Measurements from ENCODE around the gene CD47. TPM values are rescaled to one million over a fixed set of nuclear protein-coding genes. Genes with fewer than 3 reads are reported as not detected.

CD47 gene
- total RNA-seq (10 to 100 TPM; 53.5 to 96.6 (median 72.1) TPM), polyA plus RNA-seq (42.6 TPM)
- long read RNA-seq, donor 1, full-length matches to known transcripts: 83 of 103 reads
- long read RNA-seq, donor 1, partial matches to known transcripts: 2 of 103 reads
- long read RNA-seq, donor 1, other reads (novel, unspliced or antisense): 18 of 103 reads
- long read RNA-seq, donor 2, full-length matches to known transcripts: 52 of 58 reads
- long read RNA-seq, donor 2, partial matches to known transcripts: 1 of 58 reads
- long read RNA-seq, donor 2, other reads (novel, unspliced or antisense): 5 of 58 reads
- long read RNA-seq, donor 3, full-length matches to known transcripts: 269 of 309 reads
- long read RNA-seq, donor 3, partial matches to known transcripts: 5 of 309 reads
- long read RNA-seq, donor 3, other reads (novel, unspliced or antisense): 35 of 309 reads
- long read RNA-seq, donor 4, full-length matches to known transcripts: 55 of 65 reads
- long read RNA-seq, donor 4, partial matches to known transcripts: 1 of 65 reads
- long read RNA-seq, donor 4, other reads (novel, unspliced or antisense): 9 of 65 reads

- intact Hi-C loops (cut with DNase I): loop anchor here in 2 of 4 donors (10.0 kb wide), 2 partner anchors 136 to 146 kb away; no protein-coding TSS in a partner anchor
- peak within 1 kb of the TSS; percentile 16 for H3K27ac ChIP-seq (ENCODE audit: low read length)
- peak within 1 kb of the TSS; percentile 81 for H3K4me3 ChIP-seq (ENCODE audit: low read length)
- no peaks in the 10 kb centered on the region for H3K9me3 ChIP-seq (ENCODE audit: control insufficient read depth, low read length)
- ATAC-seq: peak; percentile 96 to 97
- peak; percentile 96 to 99 (median 98) for DNase-seq
- H3K27me3 ChIP-seq (ENCODE audit: control insufficient read depth, insufficient read depth): no peaks in the 10 kb centered on the region
- H3K4me1 ChIP-seq (ENCODE audit: control insufficient read depth, insufficient read depth, low read length): no peaks in the 10 kb centered on the region
- under 1% methylated on average over 106 of the region's 106 CpGs for WGBS
Observed at GRCh38 chr3:108090701-108091497, at the start of gene CD47. Gene CD47, minus strand, starts transcription at chr3:108091031. Its CDS starts 123 bp downstream, at chr3:108090908.

DNA sequence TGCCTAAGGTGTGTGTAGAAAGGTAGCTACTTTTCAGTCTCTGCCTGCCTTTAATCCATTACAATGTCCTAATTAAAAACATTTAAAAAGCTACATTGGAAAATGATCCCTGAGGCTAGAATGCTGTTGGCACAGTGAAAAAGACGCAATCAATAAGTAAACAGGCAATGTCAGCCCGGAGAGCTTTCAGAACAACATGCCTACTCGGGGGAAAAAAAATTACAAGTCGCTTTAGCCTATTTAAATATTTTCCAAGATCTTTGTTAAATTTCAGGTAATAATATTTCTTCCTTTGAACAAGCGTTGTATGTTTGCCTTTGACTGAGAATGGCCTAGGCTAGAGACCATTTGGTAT, 46.6 kb upstream of the CD47 start:
- Histone ChIP-seq H3K4me1 (ENCODE audit: control insufficient read depth, insufficient read depth, low read length) (no peaks in the 10 kb centered on the region), H3K9me3 (ENCODE audit: control insufficient read depth, low read length) (no peaks in the 10 kb centered on the region), H3K27me3 (ENCODE audit: control insufficient read depth, insufficient read depth) (no peaks in the 10 kb centered on the region), H3K27ac (ENCODE audit: low read length) (no peak overlapping the region), H3K4me3 (ENCODE audit: low read length) (no peak overlapping the region)
- no peak for ATAC-seq
- WGBS: 90% methylated on average over 5 of the region's 5 CpGs
- intact Hi-C loops (cut with DNase I): no loop called here
- no peak for DNase-seq

- Histone ChIP-seq H3K4me3 (ENCODE audit: low read length) (no peak overlapping the region), H3K27me3 (ENCODE audit: control insufficient read depth, insufficient read depth) (no peaks in the 10 kb centered on the region), H3K9me3 (ENCODE audit: control insufficient read depth, low read length) (no peaks in the 10 kb centered on the region), H3K4me1 (ENCODE audit: control insufficient read depth, insufficient read depth, low read length) (no peaks in the 10 kb centered on the region), H3K27ac (ENCODE audit: low read length) (no peak overlapping the region)
- DNase-seq (no peak), ATAC-seq (no peak)
- 81% methylated on average over 13 of the region's 13 CpGs for WGBS
- intact Hi-C loops (cut with DNase I): no loop called here
Observed at GRCh38 chr3:108136561-108137459, 46.0 kb upstream of the CD47 start.

DNA sequence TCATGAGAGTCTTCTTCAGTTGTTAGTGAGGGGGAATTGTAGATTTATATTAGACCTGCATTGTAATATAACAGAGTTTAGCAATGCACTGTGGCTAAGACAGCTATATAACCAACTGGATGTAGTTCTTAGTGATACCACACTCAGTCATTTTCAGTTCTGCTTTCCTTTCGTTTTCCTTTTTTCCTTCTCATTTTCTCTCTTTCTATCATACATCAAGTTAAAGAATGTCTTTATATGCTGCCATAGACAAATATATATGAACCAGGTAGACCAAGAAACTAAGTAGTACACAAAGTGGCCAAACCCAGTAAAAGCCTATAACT, 43.7 kb upstream of the CD47 start:
- H3K27me3 ChIP-seq (ENCODE audit: control insufficient read depth, insufficient read depth): no peaks in the 10 kb centered on the region
- intact Hi-C loops (cut with DNase I): no loop called here
- H3K4me3 ChIP-seq (ENCODE audit: low read length): no peak overlapping the region
- ATAC-seq: no peak
- no peak overlapping the region for H3K27ac ChIP-seq (ENCODE audit: low read length)
- DNase-seq: no peak
- no peaks in the 10 kb centered on the region for H3K4me1 ChIP-seq (ENCODE audit: control insufficient read depth, insufficient read depth, low read length)
- H3K9me3 ChIP-seq (ENCODE audit: control insufficient read depth, low read length): no peaks in the 10 kb centered on the region
- WGBS: 61% methylated on average over 1 of the region's 1 CpG

DNA sequence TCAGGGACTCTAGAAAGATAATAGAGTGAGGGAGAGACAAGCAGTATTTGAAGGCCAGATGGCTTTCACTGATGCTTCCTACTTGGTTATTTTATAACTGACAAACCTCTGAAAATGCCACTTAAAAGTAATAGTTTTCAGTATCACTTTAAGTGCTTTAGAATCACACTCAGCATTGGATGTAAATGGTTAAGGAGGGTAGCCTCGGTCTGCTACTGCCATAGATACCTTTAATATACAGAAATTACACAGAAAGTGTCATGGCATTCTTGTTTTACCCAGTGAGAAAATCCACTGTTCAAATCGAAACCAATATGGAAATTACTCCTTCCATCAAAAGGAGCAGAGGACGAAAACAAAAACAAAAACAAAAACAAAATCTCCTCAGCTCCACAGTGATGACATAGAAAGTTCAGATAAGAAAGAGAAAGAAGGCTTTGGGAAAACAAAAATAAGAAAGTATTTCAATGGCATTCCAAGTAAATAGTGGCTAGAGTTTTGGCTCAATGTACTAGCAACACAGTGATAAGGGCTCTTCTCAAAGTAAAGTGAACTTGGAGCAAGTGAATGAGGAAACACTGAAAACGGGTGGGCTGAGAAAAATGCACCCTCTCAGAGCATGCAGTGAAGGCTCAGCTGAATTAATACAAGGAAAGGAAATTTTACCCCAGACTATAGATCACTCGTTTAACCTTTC, 43.2 kb upstream of the CD47 start:
- intact Hi-C loops (cut with DNase I): no loop called here
- no peaks in the 10 kb centered on the region for H3K27me3 ChIP-seq (ENCODE audit: control insufficient read depth, insufficient read depth)
- no peaks in the 10 kb centered on the region for H3K4me1 ChIP-seq (ENCODE audit: control insufficient read depth, insufficient read depth, low read length)
- H3K27ac ChIP-seq (ENCODE audit: low read length): no peak overlapping the region
- no peak for DNase-seq
- H3K9me3 ChIP-seq (ENCODE audit: control insufficient read depth, low read length): no peaks in the 10 kb centered on the region
- WGBS: 45% methylated on average over 5 of the region's 5 CpGs
- no peak for ATAC-seq
- H3K4me3 ChIP-seq (ENCODE audit: low read length): no peak overlapping the region

DNA sequence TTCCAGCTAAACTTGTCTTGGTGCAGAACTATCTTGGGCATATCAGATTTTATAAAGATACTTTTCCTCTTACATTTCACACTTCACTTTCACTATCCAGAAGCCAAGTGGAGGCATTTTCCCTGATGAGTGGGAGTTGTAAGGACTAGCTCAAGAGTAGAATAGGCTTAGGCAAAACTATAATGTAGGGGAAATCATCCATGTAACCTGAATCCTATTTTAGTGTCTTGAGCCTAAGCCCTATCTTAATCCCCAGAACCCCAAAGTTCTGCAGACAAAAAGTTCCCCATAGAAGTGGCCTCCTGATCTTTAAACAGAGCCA, 42.2 kb upstream of the CD47 start:
- H3K4me1 ChIP-seq (ENCODE audit: control insufficient read depth, insufficient read depth, low read length): no peaks in the 10 kb centered on the region
- no peak for ATAC-seq
- H3K27ac ChIP-seq (ENCODE audit: low read length): no peak overlapping the region
- no peak overlapping the region for H3K4me3 ChIP-seq (ENCODE audit: low read length)
- no peaks in the 10 kb centered on the region for H3K9me3 ChIP-seq (ENCODE audit: control insufficient read depth, low read length)
- no peak for DNase-seq
- intact Hi-C loops (cut with DNase I): no loop called here
- H3K27me3 ChIP-seq (ENCODE audit: control insufficient read depth, insufficient read depth): no peaks in the 10 kb centered on the region

DNA sequence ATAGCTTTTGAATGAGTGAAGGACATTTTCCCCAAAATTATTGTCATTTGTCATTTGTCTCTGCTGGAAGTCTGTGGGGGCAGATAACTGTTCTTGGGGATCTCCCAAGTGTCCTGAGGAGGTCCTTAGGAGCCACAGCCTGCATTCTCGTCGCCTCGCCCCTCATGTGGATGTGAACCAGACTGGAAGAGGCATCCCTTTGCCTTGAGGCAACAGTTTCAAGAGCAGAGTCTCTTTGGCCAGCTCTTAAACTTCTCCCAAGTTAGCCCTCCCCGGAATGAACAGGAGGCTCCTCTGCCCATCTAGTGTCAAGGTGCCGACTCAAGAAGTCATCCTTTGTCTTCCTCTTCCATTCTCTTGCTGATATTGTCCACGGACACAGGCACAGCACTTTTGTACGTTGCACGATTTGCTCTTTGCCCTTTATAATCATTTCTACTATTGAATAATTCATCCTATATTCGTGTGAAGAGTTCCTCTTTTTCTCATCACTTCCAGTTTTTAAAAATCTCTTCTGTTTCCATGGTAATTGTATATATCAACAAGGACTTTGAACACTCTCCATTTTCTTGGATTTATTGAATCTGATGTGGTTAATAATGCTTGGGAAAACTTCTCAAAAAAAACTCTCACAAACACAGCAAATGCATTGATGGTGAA, 40.8 kb upstream of the CD47 start:
- H3K4me1 ChIP-seq (ENCODE audit: control insufficient read depth, insufficient read depth, low read length): no peaks in the 10 kb centered on the region
- no peaks in the 10 kb centered on the region for H3K9me3 ChIP-seq (ENCODE audit: control insufficient read depth, low read length)

GRCh38 chr3:108130701-108131474, 40.1 kb upstream of the CD47 start:
- H3K9me3 ChIP-seq (ENCODE audit: control insufficient read depth, low read length): no peaks in the 10 kb centered on the region
- ATAC-seq (no peak), DNase-seq (no peak)
- H3K4me3 ChIP-seq (ENCODE audit: low read length): no peak overlapping the region
- H3K27me3 ChIP-seq (ENCODE audit: control insufficient read depth, insufficient read depth): no peaks in the 10 kb centered on the region
- no peak overlapping the region for H3K27ac ChIP-seq (ENCODE audit: low read length)
- H3K4me1 ChIP-seq (ENCODE audit: control insufficient read depth, insufficient read depth, low read length): no peaks in the 10 kb centered on the region
- intact Hi-C loops (cut with DNase I): no loop called here

More for the DNA sequence above, 40.8 kb upstream of the CD47 start:
- WGBS: 83% methylated on average over 9 of the region's 9 CpGs
- Histone ChIP-seq H3K4me3 (ENCODE audit: low read length) (no peak overlapping the region), H3K27ac (ENCODE audit: low read length) (no peak overlapping the region), H3K27me3 (ENCODE audit: control insufficient read depth, insufficient read depth) (no peaks in the 10 kb centered on the region)
- intact Hi-C loops (cut with DNase I): no loop called here
- no peak for ATAC-seq
- no peak for DNase-seq

DNA sequence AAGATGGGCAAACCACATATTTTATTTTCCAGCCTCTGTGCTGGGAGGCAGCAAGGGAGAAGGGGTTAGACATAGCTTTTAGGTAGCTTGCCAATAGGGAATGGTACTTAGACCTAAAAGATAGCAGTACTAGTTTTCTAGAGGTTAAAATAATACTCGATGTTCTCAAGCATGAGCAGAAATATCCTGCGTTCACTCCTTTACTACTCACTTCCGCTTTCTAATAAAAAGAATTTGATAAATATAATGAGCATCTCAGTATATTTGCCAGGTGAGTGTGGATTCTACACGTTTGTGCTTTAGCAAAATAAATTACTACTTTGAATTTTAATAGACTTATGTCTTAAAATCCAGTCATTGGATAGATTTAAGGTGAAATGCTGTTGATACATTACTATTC, 39.4 kb upstream of the CD47 start:
- no peak for ATAC-seq
- DNase-seq: no peak
- H3K4me1 ChIP-seq (ENCODE audit: control insufficient read depth, insufficient read depth, low read length): no peaks in the 10 kb centered on the region

More for the DNA sequence above, 39.4 kb upstream of the CD47 start:
- H3K9me3 ChIP-seq (ENCODE audit: control insufficient read depth, low read length): no peaks in the 10 kb centered on the region
- no peak overlapping the region for H3K27ac ChIP-seq (ENCODE audit: low read length)
- H3K4me3 ChIP-seq (ENCODE audit: low read length): no peak overlapping the region
- intact Hi-C loops (cut with DNase I): no loop called here
- 85% methylated on average over 4 of the region's 4 CpGs for WGBS
- no peaks in the 10 kb centered on the region for H3K27me3 ChIP-seq (ENCODE audit: control insufficient read depth, insufficient read depth)

All from right cardiac atrium (tissue), 5 donors.